GM21360 (cell line): Measurements from ENCODE around the gene CCDC88C.
A peak's percentile ranks its signal among the peaks of the same experiment; 100 is the strongest.

ENCODE experiments used
- ATAC-seq: cut with Tn5 transposase; IDR thresholded peaks from one replicate; pipeline ENCODE4 v1.9.1; 2021; ENCODE audit warnings: mild to moderate bottlenecking, moderate library complexity; ENCODE audit not compliant: unreplicated experiment

CCDC88C gene

GRCh38 chr14:91351512-91351862, 66.1 kb downstream of the CCDC88C start:
- no peak for ATAC-seq

GRCh38 chr14:91350813-91351511, 66.7 kb downstream of the CCDC88C start:
- ATAC-seq: peak; percentile 46

- no peak for ATAC-seq
These were observed 67.2 kb downstream of the CCDC88C start for GRCh38 chr14:91350483-91350812.

GRCh38 chr14:91349481-91350074, 68.0 kb downstream of the CCDC88C start:
- peak; percentile 50 for ATAC-seq

GRCh38 chr14:91348845-91349465, 68.7 kb downstream of the CCDC88C start:
- ATAC-seq: no peak

GRCh38 chr14:91346838-91347173, 70.8 kb downstream of the CCDC88C start:
- ATAC-seq: no peak

- ATAC-seq: no peak
These were observed 73.5 kb downstream of the CCDC88C start for GRCh38 chr14:91344096-91344495.

GRCh38 chr14:91343051-91343450, 74.6 kb downstream of the CCDC88C start:
- ATAC-seq: no peak

- ATAC-seq: no peak
These were observed 75.3 kb downstream of the CCDC88C start for GRCh38 chr14:91342206-91342760.

- no peak for ATAC-seq
These were observed 75.9 kb downstream of the CCDC88C start for GRCh38 chr14:91341751-91342154.

- no peak for ATAC-seq
These were observed 76.3 kb downstream of the CCDC88C start for GRCh38 chr14:91341334-91341733.

GRCh38 chr14:91339671-91340369, 77.8 kb downstream of the CCDC88C start:
- no peak for ATAC-seq

- ATAC-seq: no peak
These were observed 78.5 kb downstream of the CCDC88C start for GRCh38 chr14:91339076-91339475.

- no peak for ATAC-seq
These were observed 79.2 kb downstream of the CCDC88C start for GRCh38 chr14:91338379-91338778.

GRCh38 chr14:91337699-91338335, 79.8 kb downstream of the CCDC88C start:
- no peak for ATAC-seq

- no peak for ATAC-seq
These were observed 81.5 kb downstream of the CCDC88C start for GRCh38 chr14:91336093-91336450.

- no peak for ATAC-seq
These were observed 82.2 kb downstream of the CCDC88C start for GRCh38 chr14:91335191-91336092.

GRCh38 chr14:91333650-91334039, 84.0 kb downstream of the CCDC88C start:
- no peak for ATAC-seq

GRCh38 chr14:91332986-91333649, 84.5 kb downstream of the CCDC88C start:
- ATAC-seq: no peak
